IPS-NIHi11 (cell line): ENCODE data around the gene ELK4.
A peak's percentile ranks its signal among the peaks of the same experiment; 100 is the strongest.

Experiments
- DNase-seq: peaks from one replicate; pipeline ENCODE4 v3.0.0; 2012; ENCODE audit warnings: mixed read lengths, low spot score

ELK4 gene

GRCh38 chr1:205595861-205596260 is 36.0 kb downstream of the ELK4 start:
- DNase-seq, result no peak

GRCh38 chr1:205595435-205595834 is 36.4 kb downstream of the ELK4 start:
- no peak for DNase-seq

- DNase-seq, result no peak
These were observed 37.0 kb downstream of the ELK4 start for GRCh38 chr1:205594846-205595245.

GRCh38 chr1:205593967-205594366 is 37.8 kb downstream of the ELK4 start:
- no peak for DNase-seq

GRCh38 chr1:205593532-205593931 is 38.3 kb downstream of the ELK4 start:
- DNase-seq, result no peak

GRCh38 chr1:205592443-205593003 is 39.3 kb downstream of the ELK4 start:
- DNase-seq, result no peak

GRCh38 chr1:205591522-205592351 is 40.1 kb downstream of the ELK4 start:
- peak; percentile 90 for DNase-seq

- no peak for DNase-seq
These were observed 40.9 kb downstream of the ELK4 start for GRCh38 chr1:205590777-205591513.

GRCh38 chr1:205590457-205590768 is 41.4 kb downstream of the ELK4 start:
- DNase-seq, result no peak

- no peak for DNase-seq
These were observed 42.0 kb downstream of the ELK4 start for GRCh38 chr1:205589618-205590456.

- DNase-seq, result no peak
These were observed 42.8 kb downstream of the ELK4 start for GRCh38 chr1:205589046-205589445.

- peak; percentile 63 for DNase-seq
These were observed 43.2 kb downstream of the ELK4 start for GRCh38 chr1:205588636-205589035.

GRCh38 chr1:205587581-205587980 is 44.2 kb downstream of the ELK4 start:
- no peak for DNase-seq

- DNase-seq, result no peak
These were observed 45.7 kb downstream of the ELK4 start for GRCh38 chr1:205585835-205586785.

- no peak for DNase-seq
These were observed 46.5 kb downstream of the ELK4 start for GRCh38 chr1:205585169-205585834.

GRCh38 chr1:205584732-205585131 is 47.1 kb downstream of the ELK4 start:
- DNase-seq, result no peak

- DNase-seq, result no peak
These were observed 48.2 kb downstream of the ELK4 start for GRCh38 chr1:205583461-205584130.

- DNase-seq, result no peak
These were observed 49.1 kb downstream of the ELK4 start for GRCh38 chr1:205582471-205583291.

- no peak for DNase-seq
These were observed 49.8 kb downstream of the ELK4 start for GRCh38 chr1:205582046-205582445.
